ENCODE results near the gene TMC5. TPM values are rescaled to one million over a fixed set of nuclear protein-coding genes. Genes with fewer than 3 reads are reported as not detected.
"Not testable (repeated sequence)": the region's sequence is repeated elsewhere in the genome, so short reads cannot be mapped to it uniquely, and the experiment has no call there.

Gene TMC5, protein sequence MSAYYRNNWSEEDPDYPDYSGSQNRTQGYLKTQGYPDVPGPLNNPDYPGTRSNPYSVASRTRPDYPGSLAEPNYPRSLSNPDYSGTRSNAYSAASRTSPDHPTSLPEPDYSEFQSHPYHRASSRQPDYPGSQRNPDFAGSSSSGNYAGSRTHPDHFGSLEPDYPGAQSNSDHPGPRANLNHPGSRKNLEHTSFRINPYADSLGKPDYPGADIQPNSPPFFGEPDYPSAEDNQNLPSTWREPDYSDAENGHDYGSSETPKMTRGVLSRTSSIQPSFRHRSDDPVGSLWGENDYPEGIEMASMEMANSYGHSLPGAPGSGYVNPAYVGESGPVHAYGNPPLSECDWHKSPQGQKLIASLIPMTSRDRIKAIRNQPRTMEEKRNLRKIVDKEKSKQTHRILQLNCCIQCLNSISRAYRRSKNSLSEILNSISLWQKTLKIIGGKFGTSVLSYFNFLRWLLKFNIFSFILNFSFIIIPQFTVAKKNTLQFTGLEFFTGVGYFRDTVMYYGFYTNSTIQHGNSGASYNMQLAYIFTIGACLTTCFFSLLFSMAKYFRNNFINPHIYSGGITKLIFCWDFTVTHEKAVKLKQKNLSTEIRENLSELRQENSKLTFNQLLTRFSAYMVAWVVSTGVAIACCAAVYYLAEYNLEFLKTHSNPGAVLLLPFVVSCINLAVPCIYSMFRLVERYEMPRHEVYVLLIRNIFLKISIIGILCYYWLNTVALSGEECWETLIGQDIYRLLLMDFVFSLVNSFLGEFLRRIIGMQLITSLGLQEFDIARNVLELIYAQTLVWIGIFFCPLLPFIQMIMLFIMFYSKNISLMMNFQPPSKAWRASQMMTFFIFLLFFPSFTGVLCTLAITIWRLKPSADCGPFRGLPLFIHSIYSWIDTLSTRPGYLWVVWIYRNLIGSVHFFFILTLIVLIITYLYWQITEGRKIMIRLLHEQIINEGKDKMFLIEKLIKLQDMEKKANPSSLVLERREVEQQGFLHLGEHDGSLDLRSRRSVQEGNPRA
- total RNA-seq = 0.33 and 0.48 TPM in 2 replicates

- H3K27me3 ChIP-seq (ENCODE audit: control insufficient read depth, insufficient read depth, low read length) = no peaks in the 10 kb centered on the region
- no peak within 1 kb of the TSS for H3K4me3 ChIP-seq (ENCODE audit: low read depth, low read length)
- no peak for DNase-seq (ENCODE audit: low read depth)
- no peaks in the 10 kb centered on the region for H3K36me3 ChIP-seq (ENCODE audit: control insufficient read depth, insufficient read depth, low read length)
- TF ChIP-seq, protein P1, sequence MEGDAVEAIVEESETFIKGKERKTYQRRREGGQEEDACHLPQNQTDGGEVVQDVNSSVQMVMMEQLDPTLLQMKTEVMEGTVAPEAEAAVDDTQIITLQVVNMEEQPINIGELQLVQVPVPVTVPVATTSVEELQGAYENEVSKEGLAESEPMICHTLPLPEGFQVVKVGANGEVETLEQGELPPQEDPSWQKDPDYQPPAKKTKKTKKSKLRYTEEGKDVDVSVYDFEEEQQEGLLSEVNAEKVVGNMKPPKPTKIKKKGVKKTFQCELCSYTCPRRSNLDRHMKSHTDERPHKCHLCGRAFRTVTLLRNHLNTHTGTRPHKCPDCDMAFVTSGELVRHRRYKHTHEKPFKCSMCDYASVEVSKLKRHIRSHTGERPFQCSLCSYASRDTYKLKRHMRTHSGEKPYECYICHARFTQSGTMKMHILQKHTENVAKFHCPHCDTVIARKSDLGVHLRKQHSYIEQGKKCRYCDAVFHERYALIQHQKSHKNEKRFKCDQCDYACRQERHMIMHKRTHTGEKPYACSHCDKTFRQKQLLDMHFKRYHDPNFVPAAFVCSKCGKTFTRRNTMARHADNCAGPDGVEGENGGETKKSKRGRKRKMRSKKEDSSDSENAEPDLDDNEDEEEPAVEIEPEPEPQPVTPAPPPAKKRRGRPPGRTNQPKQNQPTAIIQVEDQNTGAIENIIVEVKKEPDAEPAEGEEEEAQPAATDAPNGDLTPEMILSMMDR (IDR thresholded peaks at IDR 0.05; ENCODE audit: insufficient read depth, low read length, poor library complexity, severe bottlenecking) = no peak
These were observed at the start of gene TMC5 for GRCh38 chr16:19417640-19418039. Gene TMC5, plus strand, starts transcription at chr16:19417883. Its CDS starts 22,156 bp downstream, at chr16:19440039.

- not testable (repeated sequence) for DNase-seq (ENCODE audit: low read depth)
These were observed 45.1 kb upstream of the TMC5 start for GRCh38 chr16:19372541-19372940.

GRCh38 chr16:19374402-19374801 is 43.3 kb upstream of the TMC5 start:
- H3K4me3 ChIP-seq (ENCODE audit: low read depth, low read length) = no peak overlapping the region
- no peaks in the 10 kb centered on the region for H3K36me3 ChIP-seq (ENCODE audit: control insufficient read depth, insufficient read depth, low read length)
- TF ChIP-seq, protein P1 (IDR thresholded peaks at IDR 0.05; ENCODE audit: insufficient read depth, low read length, poor library complexity, severe bottlenecking) = no peak
- peaks cover 2% of the 10 kb centered on the region for H3K27me3 ChIP-seq (ENCODE audit: control insufficient read depth, insufficient read depth, low read length)
- DNase-seq (ENCODE audit: low read depth) = no peak

More at GRCh38 chr16:19372541-19372940, 45.1 kb upstream of the TMC5 start:
- H3K4me3 ChIP-seq (ENCODE audit: low read depth, low read length); H3K27me3 ChIP-seq (ENCODE audit: control insufficient read depth, insufficient read depth, low read length); H3K36me3 ChIP-seq (ENCODE audit: control insufficient read depth, insufficient read depth, low read length): not testable (repeated sequence)

GRCh38 chr16:19375561-19376158 is 42.0 kb upstream of the TMC5 start:
- DNase-seq (ENCODE audit: low read depth) = no peak
- H3K4me3 ChIP-seq (ENCODE audit: low read depth, low read length) = no peak overlapping the region
- peaks cover 2% of the 10 kb centered on the region for H3K27me3 ChIP-seq (ENCODE audit: control insufficient read depth, insufficient read depth, low read length)
- no peaks in the 10 kb centered on the region for H3K36me3 ChIP-seq (ENCODE audit: control insufficient read depth, insufficient read depth, low read length)
- TF ChIP-seq, protein P1 (IDR thresholded peaks at IDR 0.05; ENCODE audit: insufficient read depth, low read length, poor library complexity, severe bottlenecking) = peak; percentile 76

GRCh38 chr16:19377864-19378263 is 39.8 kb upstream of the TMC5 start:
- H3K27me3 ChIP-seq (ENCODE audit: control insufficient read depth, insufficient read depth, low read length) = peaks cover 4% of the 10 kb centered on the region
- no peaks in the 10 kb centered on the region for H3K36me3 ChIP-seq (ENCODE audit: control insufficient read depth, insufficient read depth, low read length)
- TF ChIP-seq, protein P1 (IDR thresholded peaks at IDR 0.05; ENCODE audit: insufficient read depth, low read length, poor library complexity, severe bottlenecking) = no peak
- no peak overlapping the region for H3K4me3 ChIP-seq (ENCODE audit: low read depth, low read length)
- no peak for DNase-seq (ENCODE audit: low read depth)

All from kidney epithelial cell (primary cell).